K562 (cell line): ENCODE measurements around the gene MYO1D. TPM values are rescaled to one million over a fixed set of nuclear protein-coding genes. Genes with fewer than 3 reads are reported as not detected.

ENCODE experiments used
- ATAC-seq: fragments of 200-7000 bp; cut with Tn5 transposase; 3 replicates; pipeline ENCODE4 v1.9.1; 2020; ENCODE audit warnings: moderate library complexity
- BruUV-seq: library from RNA; stranded (reverse); fragments of 400-500 nt; replicated peaks from 2 replicates; lab custom pipeline; 2021; lab: Mats Ljungman, UMichigan
- CTCF ChIA-PET: fragments of 300-600 bp; formaldehyde crosslinking; extraction: SDS; loops from one replicate; lab custom pipeline; 2021; ENCODE audit warnings: low intra/inter-chr PET ratio; lab: Yijun Ruan, JAX
- POLR2A ChIA-PET: fragments of 300-600, 350-650 bp; sonication (Branson Sonifier 250); formaldehyde crosslinking; extraction: SDS; loops from one replicate; lab custom pipeline; 2021; ENCODE audit warnings: antibody characterized with exemption, inconsistent platforms; lab: Yijun Ruan, JAX
- DNase-seq, 4 experiments: peaks; one replicate each; pipeline versions ENCODE4 v3.0.0 to v3.0.0-alpha.2; 2011 to 2018; ENCODE audit warnings: low spot score in 3 of 4, mixed read lengths in 3 of 4; ENCODE audit errors: extremely low read depth in 1 of 4
- FAIRE-seq: peaks from 2 replicates; lab custom pipeline; 2011; peaks lifted over from hg19 to GRCh38; lab: Jason Lieb, UNC
- H2AFZ ChIP-seq: 2 replicates; pipeline ENCODE4 v1.6.0; 2011; ENCODE audit warnings: low read depth, low read length, control low read depth, inconsistent platforms
- H3K27ac ChIP-seq: fragments of 200-600 bp; 3 replicates; pipeline ENCODE4 v1.8.0; 2011; ENCODE audit warnings: low read depth, mild to moderate bottlenecking, control low read depth, inconsistent platforms, low read length, moderate library complexity, mixed read lengths; ENCODE audit errors: extremely low read depth
- H3K27me3 ChIP-seq, 2 experiments: fragments of 300-600 bp in 1 of 2; 2 replicates in 1 of 2; 3 replicates in 1 of 2; pipeline versions ENCODE4 v1.6.0 to v1.8.0; 2011; ENCODE audit warnings: inconsistent platforms in 2 of 2, low read length in 2 of 2, mild to moderate bottlenecking in 1 of 2, mixed read lengths in 1 of 2, moderate library complexity in 1 of 2; ENCODE audit not compliant: control insufficient read depth in 2 of 2, insufficient read depth in 2 of 2
- H3K36me3 ChIP-seq: fragments of 300-600 bp; 3 replicates; pipeline ENCODE4 v1.8.0; 2011; ENCODE audit warnings: mild to moderate bottlenecking, low read length, inconsistent platforms; ENCODE audit not compliant: control insufficient read depth, insufficient read depth
- H3K4me1 ChIP-seq, 2 experiments: fragments of 200-600 bp in 1 of 2; replicated peaks in 1 of 2; 2 replicates in 1 of 2; 3 replicates in 1 of 2; pipeline versions ENCODE4 v1.5.1 to v1.8.0; 2011; ENCODE audit warnings: inconsistent platforms in 2 of 2, low read length in 2 of 2, mild to moderate bottlenecking in 1 of 2, mixed read lengths in 1 of 2, moderate library complexity in 1 of 2; ENCODE audit not compliant: control insufficient read depth in 2 of 2, insufficient read depth in 2 of 2
- H3K4me2 ChIP-seq: 2 replicates; pipeline ENCODE4 v1.6.1; 2011; ENCODE audit warnings: low read length, control low read depth, inconsistent platforms, mixed read lengths; ENCODE audit not compliant: insufficient read depth
- H3K4me3 ChIP-seq: fragments of 200-600 bp; sonication (generic), shearing (Covaris generic); 2 replicates; pipeline ENCODE4 v1.5.1; 2016; ENCODE audit warnings: control low read depth, inconsistent platforms
- H3K79me2 ChIP-seq: fragments of 200-600 bp; 3 replicates; pipeline ENCODE4 v1.8.0; 2011; ENCODE audit warnings: low read length, inconsistent platforms; ENCODE audit not compliant: control insufficient read depth, insufficient read depth
- H3K9ac ChIP-seq, 2 experiments: 2 replicates each; pipeline versions ENCODE4 v1.6.0 to v1.6.1; 2011; ENCODE audit warnings: low read depth in 2 of 2, low read length in 2 of 2, control low read depth in 1 of 2, inconsistent platforms in 1 of 2, mild to moderate bottlenecking in 1 of 2, mixed read lengths in 1 of 2; ENCODE audit not compliant: insufficient read depth in 1 of 2
- H3K9me1 ChIP-seq: one replicate; pipeline ENCODE4 v1.6.0; 2011; ENCODE audit warnings: inconsistent platforms, mild to moderate bottlenecking, low read length, moderate library complexity; ENCODE audit not compliant: control insufficient read depth, insufficient read depth
- H3K9me3 ChIP-seq: replicated peaks from 2 replicates; pipeline ENCODE4 v1.5.1; 2011; ENCODE audit warnings: low read depth, low read length, inconsistent platforms; ENCODE audit not compliant: control insufficient read depth, insufficient read depth
- H4K20me1 ChIP-seq: replicated peaks from 2 replicates; pipeline ENCODE4 v1.6.1; 2011; ENCODE audit warnings: low read length, inconsistent platforms, mixed read lengths; ENCODE audit not compliant: control insufficient read depth, insufficient read depth
- GATAD2A ChIP-seq: fragments of 450-650 bp; IDR thresholded peaks from 2 replicates; pipeline ENCODE4 v1.6.1; 2017
- NCOA2 ChIP-seq, 2 experiments: fragments of 450-650 bp; IDR thresholded peaks; 2 replicates each; pipeline ENCODE4 v1.6.1; 2018; ENCODE audit warnings: mild to moderate bottlenecking in 2 of 2, moderate library complexity in 1 of 2; ENCODE audit not compliant: partially characterized antibody in 2 of 2
- PKNOX1 ChIP-seq: fragments of 450-650 bp; IDR thresholded peaks from 2 replicates; pipeline ENCODE4 v1.6.1; 2016
- PYGO2 ChIP-seq: fragments of 450-650 bp; IDR thresholded peaks from 2 replicates; pipeline ENCODE4 v1.6.1; 2016; ENCODE audit warnings: mild to moderate bottlenecking, missing genetic modification characterization, moderate library complexity, missing compliant biosample characterization
- RFX1 ChIP-seq: fragments of 450-650 bp; IDR thresholded peaks from 2 replicates; pipeline ENCODE4 v1.6.1; 2016; ENCODE audit warnings: mild to moderate bottlenecking, moderate library complexity
- SRSF9 ChIP-seq: fragments of 200-400 bp; formaldehyde crosslinking; IDR thresholded peaks from 2 replicates; pipeline ENCODE4 v1.6.1; 2017; ENCODE audit warnings: low read depth, low read length, borderline replicate concordance
- ZNF408 ChIP-seq: fragments of 250-450 bp; sonication (Bioruptor Pico); IDR thresholded peaks from 2 replicates; pipeline ENCODE4 v1.4.0; 2020; ENCODE audit warnings: low read depth, mild to moderate bottlenecking, moderate library complexity
- ZZZ3 ChIP-seq: fragments of 450-650 bp; IDR thresholded peaks from 2 replicates; pipeline ENCODE4 v1.6.1; 2016; ENCODE audit warnings: antibody characterized with exemption, mild to moderate bottlenecking, moderate library complexity
- WGBS: fragments of 100-300 bp; shearing (Covaris generic); methylation state at CpG from one replicate; pipeline ENCODE4 v1.1.6; 2016; ENCODE audit warnings: low coverage, mixed read lengths; ENCODE audit not compliant: insufficient coverage; ENCODE audit errors: missing lambda C conversion rate; 5-methylcytosine and 5-hydroxymethylcytosine counted together
- in situ Hi-C: fragments of 300-500 bp; cut with MboI; formaldehyde crosslinking; loops from 4 replicates; pipeline ENCODE4 v1.15.0; 2018; ENCODE audit warnings: inconsistent platforms, mixed read lengths
- intact Hi-C: fragments of 100-400 bp; cut with micrococcal nuclease; formaldehyde crosslinking; loops from 2 replicates; pipeline ENCODE4 v1.14.2; 2022
- polyA plus RNA-seq, 8 experiments: library from polyadenylated mRNA; depleted of rRNA in 4 of 8; stranded (reverse) in 5 of 8; unstranded in 3 of 8; fragments of >200 nt; fragmentation: Nextera tagmentation in 2 of 8; fragmentation: Illumina TruSeq in 1 of 8; extraction: Ambion mirVana in 2 of 8; extraction: Trizol in 1 of 8; gene quantifications; 2 replicates each; pipeline versions ENCODE4 v1.2.1 to v1.2.3, GENCODE V29; 2011 to 2014; ENCODE audit warnings: inconsistent platforms in 1 of 8, missing spikeins in 1 of 8
- total RNA-seq, 7 experiments: library from RNA; depleted of rRNA in 6 of 7; stranded (reverse); fragments of >200 nt in 6 of 7; fragmentation: Illumina TruSeq in 2 of 7; extraction: Trizol in 2 of 7; gene quantifications; 2 replicates each; pipeline versions ENCODE4 v1.2.1 to v1.2.3, GENCODE V29; 2011 to 2021; ENCODE audit warnings: low replicate concordance in 1 of 7
- TF ChIP-seq, protein P1 (sequence below): fragments of 450-650 bp; IDR thresholded peaks from 2 replicates; pipeline ENCODE4 v1.7.0; 2016; ENCODE audit warnings: borderline replicate concordance
- TF ChIP-seq, protein P2 (sequence below): fragments of 250-450 bp; sonication (Bioruptor Pico); IDR thresholded peaks from 2 replicates; pipeline ENCODE4 v1.4.0; 2020
- TF ChIP-seq, protein P3 (sequence below): fragments of 250-450 bp; sonication (Bioruptor Pico); IDR thresholded peaks from 2 replicates; pipeline ENCODE4 v1.5.0; 2021

MYO1D gene
- total and polyA plus RNA-seq, 9 of the 15 experiments (the other 6 are each of a cell fraction or from before 2014, with no cell fraction given), result 2.1 to 71.2 (median 45.4) TPM

DNA sequence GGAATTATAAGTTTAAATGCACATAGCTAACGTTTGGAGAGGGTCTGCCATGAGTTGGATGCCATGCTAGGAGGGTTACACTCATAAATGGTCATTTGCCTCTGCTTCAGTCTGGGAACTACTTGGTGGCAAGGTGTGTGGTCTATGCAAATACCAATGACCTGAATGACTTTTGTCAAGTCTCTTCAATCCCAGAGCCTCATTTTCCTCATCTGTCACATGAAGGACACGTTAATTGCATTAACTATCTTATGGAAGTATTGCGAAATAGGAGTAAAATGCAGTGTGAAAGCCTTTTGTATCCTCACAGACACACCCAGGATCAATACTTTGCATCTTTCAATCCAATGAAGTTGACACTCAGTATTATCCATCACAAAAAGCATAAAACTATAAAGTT lies 327.4 kb downstream of the MYO1D start (continued):
- TF ChIP-seq, protein P1, sequence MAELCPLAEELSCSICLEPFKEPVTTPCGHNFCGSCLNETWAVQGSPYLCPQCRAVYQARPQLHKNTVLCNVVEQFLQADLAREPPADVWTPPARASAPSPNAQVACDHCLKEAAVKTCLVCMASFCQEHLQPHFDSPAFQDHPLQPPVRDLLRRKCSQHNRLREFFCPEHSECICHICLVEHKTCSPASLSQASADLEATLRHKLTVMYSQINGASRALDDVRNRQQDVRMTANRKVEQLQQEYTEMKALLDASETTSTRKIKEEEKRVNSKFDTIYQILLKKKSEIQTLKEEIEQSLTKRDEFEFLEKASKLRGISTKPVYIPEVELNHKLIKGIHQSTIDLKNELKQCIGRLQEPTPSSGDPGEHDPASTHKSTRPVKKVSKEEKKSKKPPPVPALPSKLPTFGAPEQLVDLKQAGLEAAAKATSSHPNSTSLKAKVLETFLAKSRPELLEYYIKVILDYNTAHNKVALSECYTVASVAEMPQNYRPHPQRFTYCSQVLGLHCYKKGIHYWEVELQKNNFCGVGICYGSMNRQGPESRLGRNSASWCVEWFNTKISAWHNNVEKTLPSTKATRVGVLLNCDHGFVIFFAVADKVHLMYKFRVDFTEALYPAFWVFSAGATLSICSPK, result no peak

- no peak overlapping the region for H3K27ac ChIP-seq
- no peaks in the 10 kb centered on the region; the same call in 2 of the 3 replicates for H3K36me3 ChIP-seq
- in situ Hi-C loops (no loop called here), intact Hi-C loops (no loop called here)
- peak; percentile 58 for FAIRE-seq
- POLR2A ChIA-PET, result interaction anchor here (0.9 to 1.0 kb wide), 2 partner anchors 12 to 15 kb away, joined by 3 read pairs; no protein-coding TSS in a partner anchor
- H3K27me3 ChIP-seq, result no peaks in the 10 kb centered on the region
- H4K20me1 ChIP-seq, result no peaks in the 10 kb centered on the region; the same call in 1 of the 2 replicates
- no TSS peak for BruUV-seq
- TF ChIP-seq ZNF408 (CRISPR knock-in tag), result no peak
- TF ChIP-seq GATAD2A, result no peak
- TF ChIP-seq SRSF9, result no peak
- TF ChIP-seq, protein P2, sequence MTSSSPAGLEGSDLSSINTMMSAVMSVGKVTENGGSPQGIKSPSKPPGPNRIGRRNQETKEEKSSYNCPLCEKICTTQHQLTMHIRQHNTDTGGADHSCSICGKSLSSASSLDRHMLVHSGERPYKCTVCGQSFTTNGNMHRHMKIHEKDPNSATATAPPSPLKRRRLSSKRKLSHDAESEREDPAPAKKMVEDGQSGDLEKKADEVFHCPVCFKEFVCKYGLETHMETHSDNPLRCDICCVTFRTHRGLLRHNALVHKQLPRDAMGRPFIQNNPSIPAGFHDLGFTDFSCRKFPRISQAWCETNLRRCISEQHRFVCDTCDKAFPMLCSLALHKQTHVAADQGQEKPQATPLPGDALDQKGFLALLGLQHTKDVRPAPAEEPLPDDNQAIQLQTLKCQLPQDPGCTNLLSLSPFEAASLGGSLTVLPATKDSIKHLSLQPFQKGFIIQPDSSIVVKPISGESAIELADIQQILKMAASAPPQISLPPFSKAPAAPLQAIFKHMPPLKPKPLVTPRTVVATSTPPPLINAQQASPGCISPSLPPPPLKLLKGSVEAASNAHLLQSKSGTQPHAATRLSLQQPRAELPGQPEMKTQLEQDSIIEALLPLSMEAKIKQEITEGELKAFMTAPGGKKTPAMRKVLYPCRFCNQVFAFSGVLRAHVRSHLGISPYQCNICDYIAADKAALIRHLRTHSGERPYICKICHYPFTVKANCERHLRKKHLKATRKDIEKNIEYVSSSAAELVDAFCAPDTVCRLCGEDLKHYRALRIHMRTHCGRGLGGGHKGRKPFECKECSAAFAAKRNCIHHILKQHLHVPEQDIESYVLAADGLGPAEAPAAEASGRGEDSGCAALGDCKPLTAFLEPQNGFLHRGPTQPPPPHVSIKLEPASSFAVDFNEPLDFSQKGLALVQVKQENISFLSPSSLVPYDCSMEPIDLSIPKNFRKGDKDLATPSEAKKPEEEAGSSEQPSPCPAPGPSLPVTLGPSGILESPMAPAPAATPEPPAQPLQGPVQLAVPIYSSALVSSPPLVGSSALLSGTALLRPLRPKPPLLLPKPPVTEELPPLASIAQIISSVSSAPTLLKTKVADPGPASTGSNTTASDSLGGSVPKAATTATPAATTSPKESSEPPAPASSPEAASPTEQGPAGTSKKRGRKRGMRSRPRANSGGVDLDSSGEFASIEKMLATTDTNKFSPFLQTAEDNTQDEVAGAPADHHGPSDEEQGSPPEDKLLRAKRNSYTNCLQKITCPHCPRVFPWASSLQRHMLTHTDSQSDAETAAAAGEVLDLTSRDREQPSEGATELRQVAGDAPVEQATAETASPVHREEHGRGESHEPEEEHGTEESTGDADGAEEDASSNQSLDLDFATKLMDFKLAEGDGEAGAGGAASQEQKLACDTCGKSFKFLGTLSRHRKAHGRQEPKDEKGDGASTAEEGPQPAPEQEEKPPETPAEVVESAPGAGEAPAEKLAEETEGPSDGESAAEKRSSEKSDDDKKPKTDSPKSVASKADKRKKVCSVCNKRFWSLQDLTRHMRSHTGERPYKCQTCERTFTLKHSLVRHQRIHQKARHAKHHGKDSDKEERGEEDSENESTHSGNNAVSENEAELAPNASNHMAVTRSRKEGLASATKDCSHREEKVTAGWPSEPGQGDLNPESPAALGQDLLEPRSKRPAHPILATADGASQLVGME (CRISPR knock-in tag), result 0 out of 2 replicates have a peak, but pooled peaks have one; percentile 20
- TF ChIP-seq PYGO2 (tag), result no peak
- TF ChIP-seq RFX1, result peak; percentile 74
- TF ChIP-seq, protein P3, sequence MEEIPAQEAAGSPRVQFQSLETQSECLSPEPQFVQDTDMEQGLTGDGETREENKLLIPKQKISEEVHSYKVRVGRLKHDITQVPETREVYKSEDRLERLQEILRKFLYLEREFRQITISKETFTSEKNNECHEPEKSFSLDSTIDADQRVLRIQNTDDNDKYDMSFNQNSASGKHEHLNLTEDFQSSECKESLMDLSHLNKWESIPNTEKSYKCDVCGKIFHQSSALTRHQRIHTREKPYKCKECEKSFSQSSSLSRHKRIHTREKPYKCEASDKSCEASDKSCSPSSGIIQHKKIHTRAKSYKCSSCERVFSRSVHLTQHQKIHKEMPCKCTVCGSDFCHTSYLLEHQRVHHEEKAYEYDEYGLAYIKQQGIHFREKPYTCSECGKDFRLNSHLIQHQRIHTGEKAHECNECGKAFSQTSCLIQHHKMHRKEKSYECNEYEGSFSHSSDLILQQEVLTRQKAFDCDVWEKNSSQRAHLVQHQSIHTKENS (CRISPR knock-in tag), result no peak
- 0 out of 2 replicates have a peak, but pooled peaks have one; percentile 5 for TF ChIP-seq PKNOX1
- TF ChIP-seq NCOA2 (IDR thresholded peaks at IDR 0.05; ENCODE audit: partially characterized antibody in 2 of 2), result no peak
- TF ChIP-seq ZZZ3, result no peak
- H3K9me3 ChIP-seq, result no peaks in the 10 kb centered on the region
- DNase-seq, result peak in 1 of 4 experiments; percentile 11
- ATAC-seq, result no peak
- H3K9ac ChIP-seq, result no peak overlapping the region
- H3K4me1 ChIP-seq, result no peaks in the 10 kb centered on the region
- H3K4me2 ChIP-seq, result no peak overlapping the region
- H3K79me2 ChIP-seq, result no peaks in the 10 kb centered on the region
- no peak overlapping the region for H3K4me3 ChIP-seq
- H3K9me1 ChIP-seq, result no peaks in the 10 kb centered on the region
- 43% methylated on average over 8 of the region's 8 CpGs for WGBS
- CTCF ChIA-PET, result no interaction called here
- H2AFZ ChIP-seq, result no peak overlapping the region
Measured at GRCh38 chr17:32546031-32546444, 330.9 kb downstream of the MYO1D start.
